Mammary epithelial cell (primary cell): ENCODE data around the gene THBS3.

ENCODE experiments used
- CTCF ChIP-seq, 2 donors: IDR thresholded peaks in 1 of 2; conservative IDR thresholded peaks in 1 of 2; 2 replicates each; pipeline ENCODE4 v1.5.1; 2011 to 2012; ENCODE audit warnings: inconsistent platforms in 2 of 2, low read length in 2 of 2, mild to moderate bottlenecking in 2 of 2, control low read depth in 1 of 2, low read depth in 1 of 2; ENCODE audit not compliant: insufficient read depth in 1 of 2; ENCODE audit errors: extremely low read depth in 1 of 2
- EZH2 ChIP-seq: IDR thresholded peaks from 2 replicates; pipeline ENCODE4 v1.6.1; 2012; ENCODE audit warnings: low read length, inconsistent platforms, borderline replicate concordance

- no peak for TF ChIP-seq CTCF (conservative IDR thresholded peaks at IDR 0.05 in 1 of 2, IDR thresholded peaks at IDR 0.05 in 1 of 2; ENCODE audit: extremely low read depth in 1 of 2, insufficient read depth in 1 of 2, low read depth in 1 of 2, low read length in 2 of 2)
- TF ChIP-seq EZH2 = no peak
Measured at GRCh38 chr1:155202731-155203515, 4.8 kb downstream of the THBS3 start.
